HG03139 (cell line): ENCODE data around the gene PDS5B.
"Not testable (repeated sequence)": the region's sequence is repeated elsewhere in the genome, so short reads cannot be mapped to it uniquely, and the experiment has no call there.

Experiments
- ATAC-seq: cut with Tn5 transposase; IDR thresholded peaks from one replicate; pipeline ENCODE4 v1.9.1; 2021; ENCODE audit not compliant: unreplicated experiment

The PDS5B gene

GRCh38 chr13:32645854-32646253 is 59.6 kb downstream of the PDS5B start:
- peak; percentile 41 for ATAC-seq

GRCh38 chr13:32647926-32648325 is 61.7 kb downstream of the PDS5B start:
- ATAC-seq: no peak

GRCh38 chr13:32650705-32651311 is 64.6 kb downstream of the PDS5B start:
- ATAC-seq: peak; percentile 63

- ATAC-seq: no peak
Measured at GRCh38 chr13:32657309-32657708, 71.1 kb downstream of the PDS5B start.

GRCh38 chr13:32659736-32660135 is 73.5 kb downstream of the PDS5B start:
- ATAC-seq: no peak

GRCh38 chr13:32660227-32660626 is 74.0 kb downstream of the PDS5B start:
- ATAC-seq: no peak

- ATAC-seq: no peak
Measured at GRCh38 chr13:32661685-32662084, 75.4 kb downstream of the PDS5B start.

GRCh38 chr13:32663660-32664059 is 77.4 kb downstream of the PDS5B start:
- no peak for ATAC-seq

- no peak for ATAC-seq
Measured at GRCh38 chr13:32666990-32667571, 80.8 kb downstream of the PDS5B start.

- ATAC-seq: no peak
Measured at GRCh38 chr13:32669030-32669646, 82.9 kb downstream of the PDS5B start.

GRCh38 chr13:32674503-32674902 is 88.3 kb downstream of the PDS5B start:
- no peak for ATAC-seq

GRCh38 chr13:32676242-32676641 is 90.0 kb downstream of the PDS5B start:
- ATAC-seq: no peak

GRCh38 chr13:32682130-32682529 is 95.9 kb downstream of the PDS5B start:
- no peak for ATAC-seq

- ATAC-seq: no peak
Measured at GRCh38 chr13:32682740-32683139, 96.5 kb downstream of the PDS5B start.

GRCh38 chr13:32687275-32687674 is 101.0 kb downstream of the PDS5B start:
- ATAC-seq: no peak

- no peak for ATAC-seq
Measured at GRCh38 chr13:32695602-32696250, 109.5 kb downstream of the PDS5B start.

- no peak for ATAC-seq
Measured at GRCh38 chr13:32707471-32707870, 121.2 kb downstream of the PDS5B start.

GRCh38 chr13:32713397-32713796 is 127.1 kb downstream of the PDS5B start:
- ATAC-seq: no peak

GRCh38 chr13:32716201-32716600 is 129.9 kb downstream of the PDS5B start:
- not testable (repeated sequence) for ATAC-seq

GRCh38 chr13:32720026-32720425 is 133.8 kb downstream of the PDS5B start:
- ATAC-seq: no peak

- not testable (repeated sequence) for ATAC-seq
Measured at GRCh38 chr13:32721131-32722034, 135.1 kb downstream of the PDS5B start.
